GM12878 (cell line): ENCODE results near the gene MITF.

Source experiments
- BCL3 ChIP-seq: IDR thresholded peaks from 2 replicates; pipeline ENCODE4 v1.6.1; 2011; ENCODE audit warnings: borderline replicate concordance, low read depth, mild to moderate bottlenecking, moderate library complexity, low read length; ENCODE audit not compliant: insufficient read depth, poor library complexity, severe bottlenecking
- CBX3 ChIP-seq: fragments of 200-600 bp; sonication (generic); IDR thresholded peaks from 2 replicates; pipeline ENCODE4 v1.6.1; 2016; ENCODE audit warnings: low read depth, borderline replicate concordance
- CREB1 ChIP-seq: IDR thresholded peaks from 2 replicates; pipeline ENCODE4 v1.6.1; 2012; ENCODE audit warnings: low read depth, mild to moderate bottlenecking, inconsistent platforms
- E2F4 ChIP-seq: IDR thresholded peaks from 2 replicates; pipeline ENCODE4 v1.6.1; 2012; ENCODE audit warnings: low read depth, low read length, improper control_type of control experiment
- RAD21 ChIP-seq: IDR thresholded peaks from 2 replicates; pipeline ENCODE4 v1.6.1; 2011; ENCODE audit warnings: mild to moderate bottlenecking, low read depth, low read length, moderate library complexity; ENCODE audit not compliant: insufficient read depth
- STAT3 ChIP-seq: IDR thresholded peaks from 2 replicates; pipeline ENCODE4 v1.6.1; 2011; ENCODE audit warnings: low read depth, low read length, improper control_type of control experiment
- TCF12 ChIP-seq: IDR thresholded peaks from 2 replicates; pipeline ENCODE4 v1.6.1; 2011; ENCODE audit warnings: low read depth, mild to moderate bottlenecking, low read length
- TF ChIP-seq, protein P1 (sequence below), 3 experiments: IDR thresholded peaks in 2 of 3; conservative IDR thresholded peaks in 1 of 3; 2 replicates each; pipeline ENCODE4 v1.5.1; 2011; ENCODE audit warnings: low read depth in 3 of 3, low read length in 3 of 3, mild to moderate bottlenecking in 3 of 3, control low read depth in 2 of 3, moderate library complexity in 2 of 3, inconsistent platforms in 1 of 3, mixed read lengths in 1 of 3; ENCODE audit not compliant: control insufficient read depth in 2 of 3, insufficient read depth in 1 of 3; ENCODE audit errors: extremely low read depth in 1 of 3

- no peak for TF ChIP-seq TCF12
- TF ChIP-seq CBX3, result no peak
- no peak for TF ChIP-seq E2F4
- no peak for TF ChIP-seq RAD21
- TF ChIP-seq, protein P1, sequence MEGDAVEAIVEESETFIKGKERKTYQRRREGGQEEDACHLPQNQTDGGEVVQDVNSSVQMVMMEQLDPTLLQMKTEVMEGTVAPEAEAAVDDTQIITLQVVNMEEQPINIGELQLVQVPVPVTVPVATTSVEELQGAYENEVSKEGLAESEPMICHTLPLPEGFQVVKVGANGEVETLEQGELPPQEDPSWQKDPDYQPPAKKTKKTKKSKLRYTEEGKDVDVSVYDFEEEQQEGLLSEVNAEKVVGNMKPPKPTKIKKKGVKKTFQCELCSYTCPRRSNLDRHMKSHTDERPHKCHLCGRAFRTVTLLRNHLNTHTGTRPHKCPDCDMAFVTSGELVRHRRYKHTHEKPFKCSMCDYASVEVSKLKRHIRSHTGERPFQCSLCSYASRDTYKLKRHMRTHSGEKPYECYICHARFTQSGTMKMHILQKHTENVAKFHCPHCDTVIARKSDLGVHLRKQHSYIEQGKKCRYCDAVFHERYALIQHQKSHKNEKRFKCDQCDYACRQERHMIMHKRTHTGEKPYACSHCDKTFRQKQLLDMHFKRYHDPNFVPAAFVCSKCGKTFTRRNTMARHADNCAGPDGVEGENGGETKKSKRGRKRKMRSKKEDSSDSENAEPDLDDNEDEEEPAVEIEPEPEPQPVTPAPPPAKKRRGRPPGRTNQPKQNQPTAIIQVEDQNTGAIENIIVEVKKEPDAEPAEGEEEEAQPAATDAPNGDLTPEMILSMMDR (IDR thresholded peaks at IDR 0.05 in 2 of 3, conservative IDR thresholded peaks at IDR 0.05 in 1 of 3; ENCODE audit: control insufficient read depth in 2 of 3, extremely low read depth in 1 of 3, insufficient read depth in 1 of 3, low read depth in 3 of 3, low read length in 3 of 3), result no peak
- no peak for TF ChIP-seq BCL3
- TF ChIP-seq STAT3, result no peak
- TF ChIP-seq CREB1, result no peak
Measured at GRCh38 chr3:69929019-69929418, 189.8 kb downstream of the MITF start.
